PFSK-1 (cell line): ENCODE data around the gene SLC9A5.

ENCODE experiments used
- POLR2AphosphoS5 ChIP-seq: IDR thresholded peaks from 2 replicates; pipeline ENCODE4 v1.6.1; 2012; ENCODE audit warnings: low read depth, mild to moderate bottlenecking, control low read depth, low read length, moderate library complexity
- REST ChIP-seq, 2 experiments: IDR thresholded peaks; 2 replicates each; pipeline versions ENCODE4 v1.6.1 to v1.8.0; 2011 to 2012; ENCODE audit warnings: low read depth in 2 of 2, low read length in 2 of 2, control low read depth in 1 of 2, inconsistent platforms in 1 of 2, mild to moderate bottlenecking in 1 of 2, moderate library complexity in 1 of 2; ENCODE audit not compliant: insufficient read depth in 1 of 2
- TAF1 ChIP-seq: IDR thresholded peaks from 2 replicates; pipeline ENCODE4 v1.6.1; 2012; ENCODE audit warnings: low read length, control low read depth, borderline replicate concordance; ENCODE audit not compliant: insufficient read depth

DNA sequence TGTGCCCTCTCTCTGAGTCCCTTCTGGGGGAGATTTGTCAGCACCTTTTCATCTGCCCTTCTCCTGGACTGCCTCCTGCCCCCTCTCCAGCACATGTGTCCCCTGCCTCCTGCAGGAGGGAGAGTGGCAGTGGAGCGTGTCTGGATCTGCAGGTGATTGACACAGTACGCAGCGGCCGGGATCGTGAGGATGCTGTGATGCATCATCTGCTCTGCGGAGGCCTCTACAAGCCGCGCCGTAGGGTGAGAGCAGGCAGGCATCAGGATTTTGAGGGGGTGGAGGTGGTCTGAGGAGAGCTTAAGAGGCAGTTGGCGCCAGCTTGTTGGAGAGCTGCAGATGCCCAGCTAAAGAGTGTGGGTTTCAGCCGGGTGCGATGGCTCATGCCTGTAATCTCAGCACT lies 10.9 kb downstream of the SLC9A5 start:
- no peak for TF ChIP-seq REST (IDR thresholded peaks at IDR 0.05; ENCODE audit: insufficient read depth in 1 of 2, low read depth in 2 of 2, low read length in 2 of 2)
- TF ChIP-seq POLR2AphosphoS5, result no peak
- TF ChIP-seq TAF1, result no peak
